Activated T-helper 1 cell treated with anti-CD3 and anti-CD28 coated beads, Interleukin-12 subunit alpha, Interleukin-12 subunit beta, Interleukin-2, Interleukin-4 antibody, amounts not matched to agents 30 ng/mL and 10 ng/mL and 1 ng/mL, durations not matched to agents 14 hours and 24 hours and 36 hours (primary cell): Measurements from ENCODE around the gene FAM83F. TPM values are rescaled to one million over a fixed set of nuclear protein-coding genes. Genes with fewer than 3 reads are reported as not detected.

Source experiments
- DNase-seq: peaks from one replicate; pipeline ENCODE4 v3.0.0; 2021; ENCODE audit warnings: low spot score
- H3K27ac Mint-ChIP-seq: one replicate; pipeline ENCODE4 v1.8.0; 2021; ENCODE audit warnings: mild to moderate bottlenecking, mixed read lengths
- H3K27me3 Mint-ChIP-seq: one replicate; pipeline ENCODE4 v1.8.0; 2022; ENCODE audit warnings: mild to moderate bottlenecking, moderate library complexity, mixed read lengths; ENCODE audit not compliant: insufficient read depth
- H3K36me3 Mint-ChIP-seq: one replicate; pipeline ENCODE4 v1.8.0; 2021; ENCODE audit warnings: low read depth, mixed read lengths
- H3K4me1 Mint-ChIP-seq: one replicate; pipeline ENCODE4 v1.8.0; 2021; ENCODE audit warnings: low read depth, mixed read lengths
- H3K4me3 Mint-ChIP-seq: one replicate; pipeline ENCODE4 v1.8.0; 2021; ENCODE audit warnings: mild to moderate bottlenecking, moderate library complexity, mixed read lengths
- H3K9me3 Mint-ChIP-seq: one replicate; pipeline ENCODE4 v1.8.0; 2021; ENCODE audit warnings: mixed read lengths
- intact Hi-C: fragments of 100-400 bp; cut with micrococcal nuclease; formaldehyde crosslinking; loops from one replicate; pipeline ENCODE4 v1.15.1; 2024
- total RNA-seq: library from RNA; stranded (reverse); gene quantifications from 2 replicates; pipeline ENCODE4 v1.2.3, GENCODE V29; 2022

Gene FAM83F
- total RNA-seq, 1 donor from 2014 or later = 0.39 TPM

GRCh38 chr22:40030026-40030757 is 35.4 kb downstream of the FAM83F start:
- Mint-ChIP-seq H3K36me3 (no peaks in the 10 kb centered on the region), H3K4me3 (no peak overlapping the region), H3K4me1 (no peaks in the 10 kb centered on the region), H3K27me3 (no peaks in the 10 kb centered on the region), H3K9me3 (no peaks in the 10 kb centered on the region), H3K27ac (no peak overlapping the region)
- DNase-seq = no peak
- intact Hi-C loops = loop anchor here (10.0 kb wide), 1 partner anchor 685 kb away; the partner anchor contains the start of gene SYNGR1

- Mint-ChIP-seq H3K4me3 (no peak overlapping the region), H3K27me3 (no peaks in the 10 kb centered on the region), H3K36me3 (no peaks in the 10 kb centered on the region), H3K4me1 (no peaks in the 10 kb centered on the region), H3K27ac (peak overlapping the region; percentile 13), H3K9me3 (no peaks in the 10 kb centered on the region)
- intact Hi-C loops = loop anchor here (10.0 kb wide), 1 partner anchor 686 kb away; the partner anchor contains the start of gene SYNGR1
- DNase-seq = no peak
Measured at GRCh38 chr22:40030758-40031095, 36.0 kb downstream of the FAM83F start.

DNA sequence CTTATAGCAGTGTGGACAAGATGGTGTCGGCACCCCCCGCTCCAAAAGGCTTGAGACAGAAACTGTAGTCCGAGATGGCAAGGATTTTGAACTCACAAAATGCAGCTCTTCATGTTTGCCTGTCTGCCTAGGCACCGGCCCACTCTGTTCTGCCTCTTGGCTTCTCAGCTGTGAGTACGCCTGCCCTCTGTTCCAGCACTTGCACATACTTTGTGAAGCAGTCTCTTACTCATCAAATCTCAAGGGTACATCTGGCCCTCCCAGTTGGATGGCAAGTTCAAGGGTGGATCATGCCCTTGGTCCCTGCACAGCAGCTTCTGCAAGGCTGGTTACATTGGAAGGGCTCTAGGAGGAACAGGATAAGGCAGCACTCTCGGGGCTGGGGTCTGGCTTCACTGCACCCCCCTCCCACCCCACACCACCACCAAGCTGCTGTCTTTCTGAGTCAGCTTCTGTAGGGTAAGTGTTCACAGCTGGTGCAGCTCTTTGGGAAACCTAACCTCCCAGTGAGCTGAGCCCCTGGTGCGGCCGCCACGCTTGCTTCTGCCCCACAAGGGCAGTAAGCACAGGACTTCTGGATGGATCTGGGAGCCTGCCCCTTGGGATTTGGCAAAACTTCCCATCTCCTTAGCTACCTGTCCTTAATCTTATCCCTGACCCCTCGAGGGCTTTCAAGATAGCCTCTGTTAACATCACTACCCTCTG is 37.2 kb downstream of the FAM83F start:
- H3K4me3 Mint-ChIP-seq = no peak overlapping the region
- no peak for DNase-seq
- intact Hi-C loops = loop anchor here (10.0 kb wide), 1 partner anchor 687 kb away; the partner anchor contains the start of gene SYNGR1
- H3K27ac Mint-ChIP-seq = no peak overlapping the region
- H3K9me3 Mint-ChIP-seq = no peaks in the 10 kb centered on the region
- H3K36me3 Mint-ChIP-seq = no peaks in the 10 kb centered on the region
- H3K27me3 Mint-ChIP-seq = no peaks in the 10 kb centered on the region
- H3K4me1 Mint-ChIP-seq = no peaks in the 10 kb centered on the region

DNA sequence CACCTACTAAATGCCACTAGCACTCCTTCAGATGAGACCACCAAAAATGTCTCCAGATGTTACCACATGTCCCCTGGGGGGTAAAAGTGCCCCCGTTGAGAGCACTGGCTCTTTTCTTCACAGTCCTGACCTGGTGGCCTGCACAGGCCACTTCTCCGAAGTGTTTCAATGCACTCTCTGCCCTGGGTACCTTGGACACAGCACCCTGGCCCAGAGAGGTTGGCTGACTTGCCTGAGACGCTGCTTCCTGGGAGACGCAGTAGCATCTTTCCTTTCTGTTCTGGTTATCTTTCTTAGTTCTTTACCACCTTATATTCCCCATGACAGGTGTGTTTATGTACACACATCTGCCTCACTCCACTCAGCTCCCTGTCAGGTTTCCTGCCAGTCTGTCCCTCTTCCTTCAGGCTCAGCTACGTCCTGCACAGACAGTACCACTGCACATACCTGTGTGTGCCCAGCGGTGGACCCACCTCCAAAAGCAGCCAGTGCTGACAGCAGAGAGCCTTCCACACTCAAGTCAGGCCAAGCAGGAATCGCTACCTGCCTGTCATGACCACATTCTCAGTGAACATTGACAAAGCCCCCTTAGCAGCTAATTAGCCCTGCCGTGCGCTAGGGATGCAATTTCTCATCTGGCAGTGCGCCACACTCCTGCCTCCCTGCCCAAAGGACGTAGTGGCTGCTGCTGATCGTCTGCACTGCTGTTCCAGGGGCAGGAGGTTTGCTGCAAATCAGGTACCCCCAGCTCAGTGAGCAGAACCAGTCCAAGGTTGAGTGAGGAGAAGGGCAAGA is 39.0 kb downstream of the FAM83F start:
- H3K4me1 Mint-ChIP-seq = no peaks in the 10 kb centered on the region

GRCh38 chr22:40035351-40035750 is 40.6 kb downstream of the FAM83F start:
- no peak for DNase-seq
- intact Hi-C loops = loop anchor here (5.0 to 10.0 kb wide), 2 partner anchors 413 to 691 kb away; partner anchors contain the start of gene SYNGR1
- no peaks in the 10 kb centered on the region for H3K36me3 Mint-ChIP-seq

More for the DNA sequence above, 39.0 kb downstream of the FAM83F start:
- Mint-ChIP-seq H3K36me3 (no peaks in the 10 kb centered on the region), H3K27ac (no peak overlapping the region), H3K27me3 (peaks cover 7% of the 10 kb centered on the region), H3K9me3 (no peaks in the 10 kb centered on the region), H3K4me3 (no peak overlapping the region)
- no peak for DNase-seq
- intact Hi-C loops = loop anchor here (10.0 kb wide), 1 partner anchor 689 kb away; the partner anchor contains the start of gene SYNGR1

GRCh38 chr22:40036126-40036525 is 41.4 kb downstream of the FAM83F start:
- H3K36me3 Mint-ChIP-seq = no peaks in the 10 kb centered on the region
- DNase-seq = no peak
- no peaks in the 10 kb centered on the region for H3K4me1 Mint-ChIP-seq
- intact Hi-C loops = loop anchor here (1.0 to 10.0 kb wide), 4 partner anchors 414 to 691 kb away; partner anchors contain the start of gene SYNGR1
- no peak overlapping the region for H3K27ac Mint-ChIP-seq
- H3K9me3 Mint-ChIP-seq = no peaks in the 10 kb centered on the region
- peaks cover 10% of the 10 kb centered on the region for H3K27me3 Mint-ChIP-seq
- H3K4me3 Mint-ChIP-seq = no peak overlapping the region

More at GRCh38 chr22:40035351-40035750, 40.6 kb downstream of the FAM83F start:
- H3K4me3 Mint-ChIP-seq = no peak overlapping the region
- no peaks in the 10 kb centered on the region for H3K4me1 Mint-ChIP-seq
- no peak overlapping the region for H3K27ac Mint-ChIP-seq
- H3K27me3 Mint-ChIP-seq = peaks cover 10% of the 10 kb centered on the region
- H3K9me3 Mint-ChIP-seq = no peaks in the 10 kb centered on the region

GRCh38 chr22:40036591-40037225 is 42.0 kb downstream of the FAM83F start:
- no peaks in the 10 kb centered on the region for H3K9me3 Mint-ChIP-seq
- intact Hi-C loops = loop anchor here (1.0 to 10.0 kb wide), 4 partner anchors 414 to 692 kb away; partner anchors contain the start of gene SYNGR1
- H3K4me3 Mint-ChIP-seq = no peak overlapping the region
- no peaks in the 10 kb centered on the region for H3K4me1 Mint-ChIP-seq
- H3K27ac Mint-ChIP-seq = no peak overlapping the region
- H3K27me3 Mint-ChIP-seq = peaks cover 10% of the 10 kb centered on the region
- DNase-seq = peak; percentile 23
- H3K36me3 Mint-ChIP-seq = no peaks in the 10 kb centered on the region

GRCh38 chr22:40037320-40037719 is 42.6 kb downstream of the FAM83F start:
- peaks cover 10% of the 10 kb centered on the region for H3K27me3 Mint-ChIP-seq
- no peak for DNase-seq
- intact Hi-C loops = loop anchor here (5.0 to 10.0 kb wide), 2 partner anchors 415 to 693 kb away; partner anchors contain the start of gene SYNGR1
- no peaks in the 10 kb centered on the region for H3K4me1 Mint-ChIP-seq
- no peaks in the 10 kb centered on the region for H3K36me3 Mint-ChIP-seq
- H3K27ac Mint-ChIP-seq = no peak overlapping the region
- H3K4me3 Mint-ChIP-seq = no peak overlapping the region
- H3K9me3 Mint-ChIP-seq = no peaks in the 10 kb centered on the region

DNA sequence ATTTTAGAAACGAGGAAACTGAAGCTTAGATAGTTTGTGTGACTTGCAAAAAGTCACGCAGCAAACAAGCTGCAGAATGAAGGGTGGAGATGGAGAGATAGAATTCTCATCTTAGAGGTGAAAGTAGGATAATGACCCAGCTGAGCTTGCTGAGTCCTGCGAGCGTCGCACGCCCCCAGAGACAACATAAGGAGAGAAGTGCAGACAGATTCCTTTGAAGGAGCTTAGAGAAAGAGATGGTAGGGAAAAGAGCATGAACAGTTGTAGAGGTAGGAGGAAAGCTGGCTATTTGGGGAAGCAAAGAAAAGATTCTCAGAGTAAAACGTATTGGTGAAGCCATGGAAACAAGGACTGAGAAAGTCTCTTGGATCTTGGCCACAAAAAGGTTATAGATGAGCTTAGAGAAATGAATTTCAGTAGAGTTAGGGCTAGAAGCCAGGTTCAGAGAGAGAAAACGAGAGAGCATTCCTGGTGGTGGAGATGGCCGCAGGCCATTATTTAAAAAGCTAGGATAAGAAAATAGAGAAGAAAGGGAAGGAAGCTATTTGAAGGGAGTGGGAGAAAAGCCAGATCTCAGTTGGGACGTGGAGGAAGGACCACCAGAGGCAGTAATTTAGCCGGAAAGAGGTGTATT is 44.8 kb downstream of the FAM83F start:
- Mint-ChIP-seq H3K27me3 (peaks cover 10% of the 10 kb centered on the region), H3K4me1 (peaks cover 9% of the 10 kb centered on the region), H3K9me3 (no peaks in the 10 kb centered on the region), H3K27ac (no peak overlapping the region), H3K36me3 (no peaks in the 10 kb centered on the region), H3K4me3 (no peak overlapping the region)
- intact Hi-C loops = loop anchor here (5.0 to 10.0 kb wide), 3 partner anchors 417 to 695 kb away; partner anchors contain the start of genes MRTFA and SYNGR1
- DNase-seq = no peak

- Mint-ChIP-seq H3K27ac (no peak overlapping the region), H3K27me3 (peaks cover 10% of the 10 kb centered on the region), H3K36me3 (no peaks in the 10 kb centered on the region), H3K4me1 (peaks cover 12% of the 10 kb centered on the region), H3K4me3 (no peak overlapping the region), H3K9me3 (no peaks in the 10 kb centered on the region)
- DNase-seq = no peak
- intact Hi-C loops = loop anchor here (10.0 kb wide), 1 partner anchor 594 kb away; the partner anchor contains the start of gene MRTFA
Measured at GRCh38 chr22:40040927-40041326, 46.2 kb downstream of the FAM83F start.

DNA sequence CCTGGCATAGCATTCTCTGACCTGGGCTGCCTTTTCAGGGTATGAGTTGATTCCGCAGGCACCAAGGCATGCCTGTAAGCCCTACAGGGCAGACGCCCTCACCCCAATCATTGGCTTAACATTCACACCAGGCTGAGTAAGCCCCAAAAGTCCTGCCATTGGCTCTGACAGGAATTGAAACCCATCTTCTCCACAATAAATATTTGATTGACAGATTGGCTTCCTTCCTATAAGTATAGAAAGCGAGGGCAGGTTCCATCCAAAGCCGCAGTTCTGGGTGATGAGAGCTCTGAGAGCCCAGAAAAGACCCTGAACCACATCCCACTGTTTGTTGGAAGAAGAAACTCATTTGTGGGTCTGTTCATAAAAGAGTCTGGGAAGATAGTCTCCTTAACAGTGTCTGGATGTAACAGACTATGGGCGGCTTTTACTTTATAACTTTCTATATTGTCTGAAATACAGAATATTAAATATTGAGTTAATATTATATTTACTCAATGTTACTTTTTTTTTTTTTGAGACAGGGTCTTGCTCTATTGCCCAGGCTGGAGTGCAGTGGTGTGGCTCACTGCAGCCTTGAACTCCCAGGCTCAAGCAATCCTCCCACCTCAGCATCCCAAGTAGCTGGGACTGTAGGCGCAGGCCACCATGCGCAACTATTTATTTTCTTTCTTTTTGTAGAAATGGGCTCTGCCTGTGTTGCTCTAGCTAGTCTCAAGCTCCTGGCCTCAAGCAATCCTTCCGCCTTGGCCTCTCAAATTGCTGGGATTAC is 46.8 kb downstream of the FAM83F start:
- no peak overlapping the region for H3K27ac Mint-ChIP-seq
- H3K27me3 Mint-ChIP-seq = peaks cover 10% of the 10 kb centered on the region
- no peaks in the 10 kb centered on the region for H3K9me3 Mint-ChIP-seq
- H3K36me3 Mint-ChIP-seq = no peaks in the 10 kb centered on the region
- H3K4me3 Mint-ChIP-seq = no peak overlapping the region
- intact Hi-C loops = loop anchor here (10.0 kb wide), 1 partner anchor 593 kb away; the partner anchor contains the start of gene MRTFA
- peaks cover 17% of the 10 kb centered on the region for H3K4me1 Mint-ChIP-seq
- DNase-seq = no peak
